ENCODE data around the gene YIPF3. TPM values are rescaled to one million over a fixed set of nuclear protein-coding genes. Genes with fewer than 3 reads are reported as not detected.

YIPF3 gene
- total and polyA plus RNA-seq, 2 experiments from 2014 or later, result 166 to 198 TPM

DNA sequence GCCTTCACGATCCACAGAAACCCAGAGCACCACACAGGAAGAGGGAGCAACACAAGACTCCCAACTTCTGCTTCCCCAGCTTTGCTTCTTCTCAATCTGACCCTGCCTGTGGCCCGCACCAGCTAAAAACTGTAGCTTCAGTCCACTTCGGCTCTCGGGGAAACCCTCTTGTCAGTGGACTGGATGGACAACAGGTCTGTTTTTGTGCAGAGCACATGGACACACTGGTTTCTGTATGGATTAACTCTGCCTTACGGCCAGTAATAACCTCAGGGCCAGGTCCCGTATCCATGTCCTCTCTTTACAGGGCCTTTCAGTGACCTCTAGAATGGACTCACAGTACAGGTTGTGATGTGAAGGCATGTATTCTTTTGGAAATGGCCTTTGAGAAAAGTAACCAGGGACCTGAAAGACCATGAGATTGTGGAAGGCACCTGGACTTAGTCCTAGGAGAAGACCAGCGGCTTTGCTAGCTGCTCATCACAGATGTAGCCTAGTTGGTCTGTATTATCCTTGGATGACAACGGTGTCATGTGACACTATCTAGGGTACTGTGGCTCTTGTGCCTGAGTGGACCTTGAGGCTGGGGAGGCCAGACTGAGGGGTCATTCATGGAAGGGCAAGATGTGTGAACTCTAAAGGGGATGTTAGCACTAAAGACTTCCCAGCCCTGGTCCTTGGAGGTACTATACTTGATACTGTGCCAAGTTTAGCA, 6.0 kb upstream of the YIPF3 start:
- DNase-seq (ENCODE audit: low spot score), result no peak
- Histone ChIP-seq H3K4me1 (ENCODE audit: insufficient read depth) (peaks cover 9% of the 10 kb centered on the region), H3K27ac (no peak overlapping the region), H3K27me3 (no peaks in the 10 kb centered on the region), H3K9me2 (replicated peaks; ENCODE audit: insufficient read depth) (no peaks in the 10 kb centered on the region), H3K4me3 (no peak overlapping the region), H3K4me2 (no peak overlapping the region), H3K79me2 (peaks cover 19% of the 10 kb centered on the region), H4K20me1 (ENCODE audit: insufficient read depth, poor library complexity, severe bottlenecking) (no peaks in the 10 kb centered on the region), H3K36me3 (replicated peaks; ENCODE audit: insufficient read depth, low read depth) (no peaks in the 10 kb centered on the region), H2AFZ (no peak overlapping the region), H3K9me3 (ENCODE audit: low read depth) (no peaks in the 10 kb centered on the region)
- TF ChIP-seq, protein P1, sequence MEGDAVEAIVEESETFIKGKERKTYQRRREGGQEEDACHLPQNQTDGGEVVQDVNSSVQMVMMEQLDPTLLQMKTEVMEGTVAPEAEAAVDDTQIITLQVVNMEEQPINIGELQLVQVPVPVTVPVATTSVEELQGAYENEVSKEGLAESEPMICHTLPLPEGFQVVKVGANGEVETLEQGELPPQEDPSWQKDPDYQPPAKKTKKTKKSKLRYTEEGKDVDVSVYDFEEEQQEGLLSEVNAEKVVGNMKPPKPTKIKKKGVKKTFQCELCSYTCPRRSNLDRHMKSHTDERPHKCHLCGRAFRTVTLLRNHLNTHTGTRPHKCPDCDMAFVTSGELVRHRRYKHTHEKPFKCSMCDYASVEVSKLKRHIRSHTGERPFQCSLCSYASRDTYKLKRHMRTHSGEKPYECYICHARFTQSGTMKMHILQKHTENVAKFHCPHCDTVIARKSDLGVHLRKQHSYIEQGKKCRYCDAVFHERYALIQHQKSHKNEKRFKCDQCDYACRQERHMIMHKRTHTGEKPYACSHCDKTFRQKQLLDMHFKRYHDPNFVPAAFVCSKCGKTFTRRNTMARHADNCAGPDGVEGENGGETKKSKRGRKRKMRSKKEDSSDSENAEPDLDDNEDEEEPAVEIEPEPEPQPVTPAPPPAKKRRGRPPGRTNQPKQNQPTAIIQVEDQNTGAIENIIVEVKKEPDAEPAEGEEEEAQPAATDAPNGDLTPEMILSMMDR (IDR thresholded peaks at IDR 0.05; ENCODE audit: poor library complexity), result no peak
- no peak for TF ChIP-seq EZH2phosphoT487 (IDR thresholded peaks at IDR 0.05; ENCODE audit: low read depth, severe bottlenecking, unreplicated experiment)
- 96% methylated on average over 8 of the region's 8 CpGs for WGBS (ENCODE audit: low lambda C conversion rate, missing lambda C conversion rate)

DNA sequence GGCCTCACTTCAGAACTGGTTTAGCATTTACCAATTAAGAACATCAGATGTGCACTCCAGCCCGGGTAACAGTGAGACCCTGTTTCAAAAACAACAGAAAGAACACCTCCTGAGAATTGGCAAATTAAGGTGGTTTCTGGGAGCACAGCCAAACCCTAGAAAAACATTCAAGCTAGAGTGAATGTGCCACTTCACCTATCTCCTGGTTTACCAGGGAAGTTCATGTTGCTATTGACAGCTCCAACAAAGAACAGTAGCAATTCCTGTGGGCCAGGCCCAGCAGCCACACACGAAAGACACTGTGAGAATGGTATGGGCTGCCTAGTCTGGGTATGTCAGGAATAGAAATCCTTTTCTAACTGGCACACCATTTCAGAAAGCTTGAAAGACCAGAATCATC, 5.1 kb upstream of the YIPF3 start:
- 100% methylated on average over 2 of the region's 2 CpGs for WGBS (ENCODE audit: low lambda C conversion rate, missing lambda C conversion rate)
- peaks cover 9% of the 10 kb centered on the region for H3K4me1 ChIP-seq (ENCODE audit: insufficient read depth)
- H4K20me1 ChIP-seq (ENCODE audit: insufficient read depth, poor library complexity, severe bottlenecking), result no peaks in the 10 kb centered on the region
- H2AFZ ChIP-seq, result no peak overlapping the region
- no peaks in the 10 kb centered on the region for H3K36me3 ChIP-seq (replicated peaks; ENCODE audit: insufficient read depth, low read depth)
- no peaks in the 10 kb centered on the region for H3K9me3 ChIP-seq (ENCODE audit: low read depth)
- no peak overlapping the region for H3K4me3 ChIP-seq
- peaks cover 26% of the 10 kb centered on the region for H3K79me2 ChIP-seq
- H3K27ac ChIP-seq, result no peak overlapping the region
- no peak for TF ChIP-seq EZH2phosphoT487 (IDR thresholded peaks at IDR 0.05; ENCODE audit: low read depth, severe bottlenecking, unreplicated experiment)
- TF ChIP-seq, protein P1 (IDR thresholded peaks at IDR 0.05; ENCODE audit: poor library complexity), result no peak
- TF ChIP-seq EZH2 (IDR thresholded peaks at IDR 0.05; ENCODE audit: borderline replicate concordance), result no peak
- H3K27me3 ChIP-seq, result no peaks in the 10 kb centered on the region
- no peak overlapping the region for H3K4me2 ChIP-seq
- no peak for DNase-seq (ENCODE audit: low spot score)
- H3K9me2 ChIP-seq (replicated peaks; ENCODE audit: insufficient read depth), result no peaks in the 10 kb centered on the region

DNA sequence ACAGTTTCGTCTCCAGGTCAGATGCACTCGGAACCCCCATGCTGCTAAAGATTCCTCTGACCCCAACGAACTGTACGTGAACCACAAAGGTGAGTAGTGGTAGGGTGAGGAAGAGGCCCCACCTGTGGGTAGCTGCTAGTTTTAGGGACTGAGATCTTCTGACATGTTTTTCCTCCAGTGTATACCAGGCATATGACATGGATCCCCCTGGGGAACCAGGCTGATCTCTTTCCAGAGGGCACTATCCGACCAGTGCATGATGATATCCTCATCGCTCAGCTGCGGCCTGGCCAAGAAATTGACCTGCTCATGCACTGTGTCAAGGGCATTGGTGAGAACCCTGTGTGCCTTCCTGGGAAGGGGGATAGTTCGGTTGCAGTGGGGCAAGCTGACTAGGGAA, 3.4 kb upstream of the YIPF3 start:
- Histone ChIP-seq H3K27ac (no peak overlapping the region), H3K4me2 (no peak overlapping the region), H3K9me2 (replicated peaks; ENCODE audit: insufficient read depth) (no peaks in the 10 kb centered on the region), H3K9me3 (ENCODE audit: low read depth) (no peaks in the 10 kb centered on the region), H3K4me3 (no peak overlapping the region), H4K20me1 (ENCODE audit: insufficient read depth, poor library complexity, severe bottlenecking) (peaks cover 5% of the 10 kb centered on the region), H3K79me2 (peaks cover 41% of the 10 kb centered on the region), H3K27me3 (no peaks in the 10 kb centered on the region), H2AFZ (no peak overlapping the region), H3K36me3 (replicated peaks; ENCODE audit: insufficient read depth, low read depth) (no peaks in the 10 kb centered on the region), H3K4me1 (ENCODE audit: insufficient read depth) (peaks cover 18% of the 10 kb centered on the region)
- TF ChIP-seq EZH2phosphoT487 (IDR thresholded peaks at IDR 0.05; ENCODE audit: low read depth, severe bottlenecking, unreplicated experiment), result no peak
- TF ChIP-seq, protein P1 (IDR thresholded peaks at IDR 0.05; ENCODE audit: poor library complexity), result no peak
- TF ChIP-seq EZH2 (IDR thresholded peaks at IDR 0.05; ENCODE audit: borderline replicate concordance), result no peak
- DNase-seq (ENCODE audit: low spot score), result no peak
- 97% methylated on average over 8 of the region's 8 CpGs for WGBS (ENCODE audit: low lambda C conversion rate, missing lambda C conversion rate)

All from hepatocyte (in vitro differentiated cells).